Spinal cord (tissue), 10 donors: ENCODE data around the gene VAV3. TPM values are rescaled to one million over a fixed set of nuclear protein-coding genes. Genes with fewer than 3 reads are reported as not detected.

Experiments used
- DNase-seq, 6 donors: peaks; one replicate each; pipeline versions ENCODE4 v3.0.0 to v3.0.0-alpha.2; 2013 to 2015; ENCODE audit warnings: low spot score in 6 of 6, low read depth in 4 of 6
- H3K27ac ChIP-seq: one replicate; pipeline ENCODE4 v1.5.1; 2013; ENCODE audit warnings: low read depth, low read length, control low read depth
- H3K27me3 ChIP-seq: one replicate; pipeline ENCODE4 v1.6.1; 2013; ENCODE audit warnings: low read length; ENCODE audit not compliant: control insufficient read depth, insufficient read depth
- H3K36me3 ChIP-seq: one replicate; pipeline ENCODE4 v1.6.1; 2013; ENCODE audit warnings: low read length; ENCODE audit not compliant: control insufficient read depth, insufficient read depth
- H3K4me1 ChIP-seq: one replicate; pipeline ENCODE4 v1.6.1; 2013; ENCODE audit warnings: low read length; ENCODE audit not compliant: control insufficient read depth, insufficient read depth
- H3K4me3 ChIP-seq: one replicate; pipeline ENCODE4 v1.5.1; 2013; ENCODE audit warnings: low read depth, low read length, control low read depth
- H3K9me3 ChIP-seq: one replicate; pipeline ENCODE4 v1.6.1; 2013; ENCODE audit warnings: low read length; ENCODE audit not compliant: control insufficient read depth, insufficient read depth
- WGBS: methylation state at CpG from one replicate; pipeline ENCODE4 v1.1.5; 2013; ENCODE audit warnings: missing lambda C conversion rate; ENCODE audit not compliant: insufficient coverage; 5-methylcytosine and 5-hydroxymethylcytosine counted together
- polyA plus RNA-seq, 2 donors: library from polyadenylated mRNA; unstranded; fragments of 120-200 nt; gene quantifications; one replicate each; pipeline ENCODE4 v1.2.1, GENCODE V29; 2013; ENCODE audit not compliant: insufficient read length in 2 of 2
- total RNA-seq, 2 donors: library from RNA; depleted of rRNA in 1 of 2; stranded (reverse); fragments of 120-200 nt in 1 of 2; fragments of >200 nt in 1 of 2; gene quantifications; one replicate each; pipeline versions ENCODE4 v1.2.3 to v1.2.4, GENCODE V29; 2013 to 2014
- donor health status: healthy.

VAV3 gene
- total and polyA plus RNA-seq, 4 donors: 6.1 to 13.6 (median 9.2) TPM

GRCh38 chr1:107954126-107954525, 10.9 kb downstream of the VAV3 start:
- no peak overlapping the region for H3K4me3 ChIP-seq
- DNase-seq: no peak
- no peaks in the 10 kb centered on the region for H3K4me1 ChIP-seq
- H3K27ac ChIP-seq: no peak overlapping the region
- no peaks in the 10 kb centered on the region for H3K27me3 ChIP-seq
- no peaks in the 10 kb centered on the region for H3K9me3 ChIP-seq
- H3K36me3 ChIP-seq: no peaks in the 10 kb centered on the region

- Histone ChIP-seq H3K27ac (no peak overlapping the region), H3K9me3 (no peaks in the 10 kb centered on the region), H3K4me1 (no peaks in the 10 kb centered on the region), H3K36me3 (no peaks in the 10 kb centered on the region), H3K4me3 (no peak overlapping the region), H3K27me3 (no peaks in the 10 kb centered on the region)
- no peak for DNase-seq
- no CpG with 5 or more reads among the region's 3 CpGs for WGBS
Observed at GRCh38 chr1:107953556-107953955, 11.4 kb downstream of the VAV3 start.

- Histone ChIP-seq H3K27ac (no peak overlapping the region), H3K4me1 (no peaks in the 10 kb centered on the region), H3K9me3 (no peaks in the 10 kb centered on the region), H3K36me3 (no peaks in the 10 kb centered on the region), H3K4me3 (no peak overlapping the region), H3K27me3 (no peaks in the 10 kb centered on the region)
- DNase-seq: no peak
- WGBS: 59% methylated on average over 2 of the region's 2 CpGs
Observed at GRCh38 chr1:107952989-107953388, 12.0 kb downstream of the VAV3 start.

- no peaks in the 10 kb centered on the region for H3K4me1 ChIP-seq
- H3K4me3 ChIP-seq: no peak overlapping the region
- no peaks in the 10 kb centered on the region for H3K9me3 ChIP-seq
- DNase-seq: no peak
- H3K36me3 ChIP-seq: no peaks in the 10 kb centered on the region
- H3K27ac ChIP-seq: no peak overlapping the region
- WGBS: 83% methylated on average over 3 of the region's 3 CpGs
- no peaks in the 10 kb centered on the region for H3K27me3 ChIP-seq
Observed at GRCh38 chr1:107950464-107950863, 14.5 kb downstream of the VAV3 start.

DNA sequence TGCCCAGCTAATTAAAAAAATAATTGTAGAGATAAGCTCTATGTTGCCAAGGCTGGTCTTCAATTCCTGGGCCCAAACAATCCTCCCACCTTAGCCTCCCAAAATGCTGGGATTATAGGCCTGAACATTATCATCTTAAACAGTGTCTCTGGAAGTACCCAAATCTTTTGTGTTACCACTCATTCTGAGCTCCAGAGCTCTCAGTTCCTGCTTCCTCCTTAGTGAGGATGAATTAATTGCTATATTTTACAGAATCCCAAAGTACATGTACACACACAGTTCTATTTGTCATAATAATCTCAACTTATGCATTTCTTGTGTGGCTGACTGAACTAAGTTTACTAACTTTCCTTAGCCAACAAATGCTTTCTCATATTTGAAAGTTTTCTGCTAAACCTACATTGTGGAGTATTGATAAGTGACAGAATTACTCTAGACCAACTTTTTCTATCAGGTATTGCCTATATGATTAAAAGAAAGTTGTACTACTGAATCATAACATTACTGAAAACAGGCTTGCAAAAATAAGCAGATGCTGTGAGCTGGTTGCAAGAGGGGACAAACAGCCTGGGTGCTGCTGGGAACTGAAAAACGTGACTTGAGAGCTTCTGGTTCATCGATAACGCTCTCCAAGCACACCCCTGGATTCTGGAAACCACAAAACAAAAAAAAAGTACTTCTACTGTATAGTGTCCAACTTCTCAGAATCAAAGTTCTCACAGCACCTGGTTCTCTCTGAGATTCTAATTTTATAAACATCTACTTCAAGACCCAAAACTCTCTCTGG, 15.3 kb downstream of the VAV3 start:
- H3K36me3 ChIP-seq: no peaks in the 10 kb centered on the region
- H3K4me1 ChIP-seq: no peaks in the 10 kb centered on the region
- no peak for DNase-seq
- H3K9me3 ChIP-seq: no peaks in the 10 kb centered on the region
- WGBS: 63% methylated on average over 3 of the region's 3 CpGs
- no peak overlapping the region for H3K4me3 ChIP-seq
- no peaks in the 10 kb centered on the region for H3K27me3 ChIP-seq
- H3K27ac ChIP-seq: no peak overlapping the region

DNA sequence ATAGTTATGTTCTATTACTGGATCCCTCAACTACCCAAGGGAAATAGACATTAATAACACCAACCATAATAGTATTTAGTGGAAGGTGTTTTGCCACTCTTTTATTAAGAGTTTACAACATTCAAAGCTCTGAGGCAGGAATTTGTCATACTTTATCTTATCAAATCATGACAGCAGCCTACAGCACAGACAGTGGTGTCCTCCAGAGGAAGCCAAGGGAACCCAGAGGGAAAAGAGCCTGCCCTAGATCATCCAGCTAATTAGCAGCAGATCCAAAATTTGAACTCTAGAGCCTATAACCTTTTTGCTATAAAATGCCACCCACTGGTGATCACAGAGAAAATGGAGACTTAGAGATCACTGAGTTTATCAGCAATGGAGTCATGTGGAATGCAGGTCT, 18.2 kb downstream of the VAV3 start:
- no peaks in the 10 kb centered on the region for H3K4me1 ChIP-seq
- no peaks in the 10 kb centered on the region for H3K36me3 ChIP-seq
- no peak for DNase-seq
- H3K9me3 ChIP-seq: no peaks in the 10 kb centered on the region
- no peaks in the 10 kb centered on the region for H3K27me3 ChIP-seq
- no peak overlapping the region for H3K4me3 ChIP-seq
- no peak overlapping the region for H3K27ac ChIP-seq

GRCh38 chr1:107943694-107944093, 21.3 kb downstream of the VAV3 start:
- DNase-seq: no peak
- Histone ChIP-seq H3K27me3 (no peaks in the 10 kb centered on the region), H3K4me3 (no peak overlapping the region), H3K9me3 (no peaks in the 10 kb centered on the region), H3K36me3 (no peaks in the 10 kb centered on the region), H3K27ac (no peak overlapping the region), H3K4me1 (no peaks in the 10 kb centered on the region)
- WGBS: 83% methylated on average over 4 of the region's 4 CpGs

DNA sequence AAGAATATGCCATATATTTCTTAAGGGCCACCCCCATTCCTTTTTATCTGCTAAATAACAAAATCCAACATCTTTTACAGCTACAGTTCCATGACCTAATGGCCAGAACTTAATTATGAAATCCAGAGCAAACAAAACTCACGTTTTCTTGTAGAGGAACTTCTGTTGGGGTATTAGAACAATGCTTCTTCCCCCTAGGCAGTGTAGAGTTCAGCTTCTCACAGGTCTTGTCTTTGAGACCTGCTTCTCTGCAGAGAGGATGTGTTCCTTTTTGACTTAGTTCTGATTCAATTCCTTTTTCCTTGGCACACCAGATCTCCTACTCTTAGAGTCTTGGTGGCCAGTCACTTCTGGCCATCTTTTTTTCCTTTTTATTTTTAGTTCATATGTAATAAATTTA, 22.2 kb downstream of the VAV3 start:
- H3K9me3 ChIP-seq: no peaks in the 10 kb centered on the region
- no peaks in the 10 kb centered on the region for H3K36me3 ChIP-seq
- no peak for DNase-seq
- WGBS: no CpG with 5 or more reads among the region's 1 CpG
- no peaks in the 10 kb centered on the region for H3K4me1 ChIP-seq
- no peak overlapping the region for H3K27ac ChIP-seq
- no peaks in the 10 kb centered on the region for H3K27me3 ChIP-seq
- H3K4me3 ChIP-seq: no peak overlapping the region

DNA sequence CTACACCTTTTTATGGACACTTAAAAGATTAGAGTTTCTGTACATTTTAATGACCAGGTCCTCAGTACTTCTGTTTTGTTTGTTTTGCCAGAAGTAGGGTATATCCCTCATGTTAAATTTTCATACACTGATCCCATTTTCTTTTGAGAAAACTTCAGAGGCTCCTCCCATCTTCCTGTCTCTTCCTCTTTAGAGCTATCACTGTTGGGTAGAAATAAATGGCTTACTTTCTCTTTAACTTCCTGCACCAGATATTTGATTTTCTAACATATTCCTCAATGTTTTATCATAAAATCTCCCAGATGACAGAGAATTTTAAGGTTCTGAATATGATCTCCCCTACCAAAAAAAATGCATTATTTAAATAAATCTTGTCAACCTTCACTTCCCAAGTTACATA, 23.4 kb downstream of the VAV3 start:
- H3K9me3 ChIP-seq: no peaks in the 10 kb centered on the region
- no peaks in the 10 kb centered on the region for H3K27me3 ChIP-seq
- H3K4me1 ChIP-seq: no peaks in the 10 kb centered on the region
- no peak overlapping the region for H3K27ac ChIP-seq
- H3K36me3 ChIP-seq: no peaks in the 10 kb centered on the region
- no peak overlapping the region for H3K4me3 ChIP-seq
- no peak for DNase-seq

- H3K36me3 ChIP-seq: no peaks in the 10 kb centered on the region
- DNase-seq: no peak
- H3K27me3 ChIP-seq: no peaks in the 10 kb centered on the region
- H3K9me3 ChIP-seq: no peaks in the 10 kb centered on the region
- H3K27ac ChIP-seq: no peak overlapping the region
- 100% methylated on average over 2 of the region's 7 CpGs for WGBS
- H3K4me3 ChIP-seq: no peak overlapping the region
- H3K4me1 ChIP-seq: no peaks in the 10 kb centered on the region
Observed at GRCh38 chr1:107941123-107941522, 23.9 kb downstream of the VAV3 start.
